ENCODE data around the gene NGLY1.

Gene NGLY1

DNA sequence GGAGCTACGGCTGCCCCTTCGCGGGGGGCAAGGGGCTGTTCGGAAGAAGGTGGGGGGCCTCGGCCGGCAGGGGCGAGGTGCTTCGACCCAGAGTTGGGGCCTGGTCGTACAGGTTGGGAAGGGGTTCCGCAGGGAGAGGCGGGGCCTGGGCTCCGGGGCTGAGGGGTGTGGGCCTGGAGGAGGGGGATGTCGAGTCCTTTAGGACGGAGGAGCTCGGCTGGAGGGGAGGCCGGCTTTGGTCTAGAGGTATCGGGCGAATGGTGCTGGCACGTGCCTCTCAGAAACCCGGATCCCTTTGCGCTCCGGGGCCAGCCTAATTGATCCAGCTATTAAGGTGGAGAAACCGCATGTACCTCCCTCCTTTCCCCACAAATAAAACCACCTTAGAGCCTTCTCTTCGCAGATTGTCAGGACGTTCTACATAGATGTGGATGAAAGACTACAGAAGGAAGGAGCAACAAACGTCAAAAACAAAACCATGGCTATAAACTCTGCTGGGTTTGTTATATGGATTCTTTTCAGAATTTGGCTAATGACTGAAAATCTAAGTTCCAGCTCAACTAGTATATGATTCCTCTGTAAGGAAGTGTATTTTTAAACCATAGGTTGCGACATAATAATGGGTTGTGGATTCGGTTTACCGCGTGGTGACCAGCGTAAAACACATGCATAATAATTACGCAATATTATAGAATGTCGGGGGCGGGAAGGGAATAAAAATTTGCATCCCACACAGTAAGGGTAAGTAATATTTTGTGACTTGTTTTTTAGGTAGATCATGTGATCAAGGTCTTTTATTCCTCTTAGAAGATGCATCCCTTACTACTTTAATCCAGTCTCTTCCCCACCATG lies 644 bp upstream of the NGLY1 start:
- DNase-seq (ENCODE audit: low read depth in 2 of 2): no peak

DNA sequence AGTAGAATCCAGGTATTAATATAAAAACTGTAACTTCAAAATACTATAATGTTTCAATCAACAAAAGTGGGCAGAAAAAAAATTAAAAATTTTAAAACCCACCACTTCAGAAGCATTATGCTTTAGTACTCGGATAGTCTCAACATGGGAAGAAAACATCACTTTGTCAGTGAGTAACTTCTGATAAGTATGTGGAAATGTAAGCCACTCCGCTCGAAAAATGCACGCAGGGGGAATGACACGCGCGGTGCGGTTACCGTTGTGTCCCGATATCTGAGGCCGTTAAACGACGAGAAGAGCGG lies 656 bp downstream of the NGLY1 start:
- no peak for DNase-seq (ENCODE audit: low read depth in 2 of 2)

GRCh38 chr3:25781758-25782594 lies 1.3 kb downstream of the NGLY1 start:
- DNase-seq (ENCODE audit: low read depth in 2 of 2): no peak

- DNase-seq (ENCODE audit: low read depth in 2 of 2): no peak
Observed at GRCh38 chr3:25781145-25781757, 2.0 kb downstream of the NGLY1 start.

GRCh38 chr3:25780618-25781017 lies 2.6 kb downstream of the NGLY1 start:
- no peak for DNase-seq (ENCODE audit: low read depth in 2 of 2)

- no peak for DNase-seq (ENCODE audit: low read depth in 2 of 2)
Observed at GRCh38 chr3:25775936-25776335, 7.3 kb downstream of the NGLY1 start.

- no peak for DNase-seq (ENCODE audit: low read depth in 2 of 2)
Observed at GRCh38 chr3:25768851-25769250, 14.4 kb downstream of the NGLY1 start.

GRCh38 chr3:25751725-25752124 lies 31.5 kb downstream of the NGLY1 start:
- no peak for DNase-seq (ENCODE audit: low read depth in 2 of 2)

DNA sequence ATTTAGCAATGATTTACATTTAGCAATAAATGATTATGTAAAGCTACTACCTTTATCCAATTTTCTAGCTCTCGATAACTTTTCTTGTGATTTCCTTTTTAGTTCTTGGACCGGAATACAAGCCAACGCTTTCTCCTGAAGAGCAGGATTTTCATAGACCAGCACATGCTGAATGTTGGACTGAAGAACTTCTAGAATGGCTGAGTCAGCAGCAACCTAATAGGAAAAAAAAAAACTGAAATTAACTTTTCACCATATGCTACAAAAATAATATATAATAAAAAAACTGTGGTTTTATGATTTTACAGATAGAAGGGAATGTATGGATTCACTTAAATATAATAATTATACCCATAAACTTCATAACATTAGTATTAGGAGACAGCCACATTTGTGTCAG lies 32.2 kb downstream of the NGLY1 start:
- no peak for DNase-seq (ENCODE audit: low read depth in 2 of 2)

DNA sequence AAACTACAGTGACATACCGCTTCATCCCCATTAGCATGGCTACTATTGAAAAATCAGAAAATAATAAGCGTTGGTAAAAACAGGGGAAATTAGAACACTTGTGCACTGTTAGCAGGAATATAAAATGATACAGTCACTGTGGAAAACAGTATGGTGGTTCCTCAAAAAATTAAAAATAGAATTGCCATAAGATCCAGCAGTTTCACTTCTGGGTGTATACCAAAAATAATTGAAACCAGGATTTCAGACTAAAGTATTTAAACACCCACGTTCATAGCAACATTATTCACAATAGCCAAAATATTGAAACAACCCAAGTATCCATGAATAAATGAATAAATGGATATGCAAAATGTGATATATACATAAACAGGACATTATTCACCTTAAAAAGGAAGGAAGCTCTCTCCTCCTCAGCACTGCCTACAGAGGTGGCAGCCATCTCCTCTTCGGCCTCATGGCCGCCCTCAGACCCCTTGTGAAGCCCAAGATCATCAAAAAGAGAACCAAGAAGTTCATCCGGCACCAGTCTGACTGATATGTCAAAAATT lies 34.1 kb downstream of the NGLY1 start:
- no peak for DNase-seq (ENCODE audit: low read depth in 2 of 2)

- no peak for DNase-seq (ENCODE audit: low read depth in 2 of 2)
Observed at GRCh38 chr3:25748189-25748588, 35.1 kb downstream of the NGLY1 start.

DNA sequence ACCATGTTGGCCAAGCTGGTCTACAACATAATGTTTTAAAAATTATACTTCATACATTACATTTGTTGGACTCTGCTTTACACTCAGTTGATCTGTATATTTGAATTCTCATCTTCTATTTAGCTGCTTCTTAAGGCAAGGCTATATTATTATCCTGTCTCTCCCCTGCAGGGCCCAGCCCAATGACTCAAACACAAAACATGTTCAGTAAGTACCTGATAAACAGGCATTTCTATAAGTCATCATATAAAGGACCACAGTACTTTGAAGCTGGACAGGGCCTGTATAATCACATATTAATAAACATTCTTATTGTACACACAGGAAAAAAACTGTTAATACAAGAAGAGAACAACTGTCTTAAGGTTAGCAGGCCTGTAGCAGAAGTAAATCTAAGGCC lies 36.2 kb downstream of the NGLY1 start:
- no peak for DNase-seq (ENCODE audit: low read depth in 2 of 2)

GRCh38 chr3:25744470-25744869 lies 38.8 kb downstream of the NGLY1 start:
- DNase-seq (ENCODE audit: low read depth in 2 of 2): no peak

DNA sequence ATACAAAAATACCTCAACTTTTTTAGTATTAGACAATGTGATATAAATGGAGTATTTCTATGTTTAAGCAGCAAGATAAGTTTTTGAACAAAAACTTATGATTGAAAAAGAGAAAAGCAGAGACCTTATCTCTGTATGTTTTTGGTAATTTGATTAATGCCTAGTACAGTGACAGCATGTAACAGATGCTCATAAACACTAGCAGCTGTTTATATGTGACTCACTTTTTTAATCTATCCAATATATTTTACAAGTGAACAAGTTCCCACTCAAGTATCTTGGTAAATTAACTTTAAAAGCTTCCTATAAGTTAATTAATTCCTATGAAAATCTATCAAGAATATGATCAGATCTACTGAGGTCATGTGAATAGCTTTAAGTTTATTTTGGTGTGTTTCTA lies 55.1 kb downstream of the NGLY1 start:
- no peak for DNase-seq (ENCODE audit: low read depth in 2 of 2)

DNA sequence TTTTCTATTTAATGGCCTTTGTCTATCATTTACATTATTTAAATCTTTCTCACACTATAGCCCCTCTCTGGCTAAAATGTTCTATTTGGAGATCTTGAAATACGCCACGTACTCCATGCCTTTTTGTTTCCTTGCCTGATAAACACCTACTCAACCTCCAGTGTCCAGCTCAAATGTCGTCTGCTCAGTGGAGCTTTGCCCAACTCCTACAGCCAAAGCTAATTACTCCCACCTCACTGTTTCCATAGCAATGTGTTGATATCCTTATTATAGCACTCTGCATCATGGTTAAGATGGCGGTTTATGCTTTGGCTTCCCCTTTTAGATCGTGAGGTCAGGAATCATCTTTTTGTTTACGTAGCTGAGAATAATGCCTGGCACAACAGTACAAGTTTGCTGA lies 55.9 kb downstream of the NGLY1 start:
- no peak for DNase-seq (ENCODE audit: low read depth in 2 of 2)

DNA sequence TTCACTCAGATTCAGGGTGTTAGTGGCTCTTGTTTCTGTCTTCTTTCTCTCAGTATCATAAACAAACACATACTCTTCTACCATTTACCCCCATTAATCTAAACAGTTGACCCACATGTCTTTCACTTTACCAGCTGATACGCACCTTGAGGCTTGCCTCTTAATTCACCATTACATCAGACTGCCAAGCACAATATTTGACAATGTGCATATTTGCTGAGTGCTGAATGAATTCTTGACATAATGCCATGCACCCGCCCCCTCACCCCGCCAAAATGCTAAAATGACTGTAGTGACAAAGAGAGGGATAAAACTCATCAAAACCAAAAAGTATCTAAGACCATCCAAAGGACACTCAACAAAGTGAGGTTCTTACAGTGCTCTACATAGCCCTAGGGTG lies 57.4 kb downstream of the NGLY1 start:
- no peak for DNase-seq (ENCODE audit: low read depth in 2 of 2)

DNA sequence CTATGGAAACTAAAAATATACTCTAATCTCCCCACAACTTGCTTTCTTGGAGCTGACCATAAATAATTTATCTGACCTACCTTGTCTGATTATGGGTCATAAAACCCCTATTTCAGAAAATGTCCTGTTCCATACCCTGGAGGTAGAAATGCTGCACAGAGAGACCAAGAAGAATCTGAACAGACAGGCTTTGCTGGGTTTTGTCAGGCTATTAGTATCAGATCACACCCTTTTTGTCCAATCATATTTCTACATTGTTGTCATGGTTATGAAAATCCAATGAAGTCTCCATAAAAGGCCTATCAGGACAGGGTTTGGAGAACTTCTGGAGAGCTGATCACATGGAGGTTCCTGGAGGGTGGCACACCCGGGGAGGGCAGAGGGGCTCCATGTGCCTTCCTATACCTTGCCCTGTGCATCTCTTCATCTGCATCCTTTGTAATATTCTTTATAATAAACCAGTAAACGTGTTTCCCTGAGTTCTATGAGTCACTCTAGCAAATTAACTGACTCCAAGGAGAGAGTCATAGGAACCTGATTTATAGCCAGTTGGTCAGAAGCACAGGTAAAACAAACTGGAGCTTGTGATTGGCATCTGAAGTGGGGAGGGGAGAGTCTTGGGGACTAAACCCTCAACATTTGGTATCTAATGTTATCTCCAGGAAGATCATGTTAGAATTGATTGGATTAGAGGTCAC lies 58.1 kb downstream of the NGLY1 start:
- DNase-seq (ENCODE audit: low read depth in 2 of 2): no peak

GRCh38 chr3:25723802-25724201 lies 59.4 kb downstream of the NGLY1 start:
- no peak for DNase-seq (ENCODE audit: low read depth in 2 of 2)

DNA sequence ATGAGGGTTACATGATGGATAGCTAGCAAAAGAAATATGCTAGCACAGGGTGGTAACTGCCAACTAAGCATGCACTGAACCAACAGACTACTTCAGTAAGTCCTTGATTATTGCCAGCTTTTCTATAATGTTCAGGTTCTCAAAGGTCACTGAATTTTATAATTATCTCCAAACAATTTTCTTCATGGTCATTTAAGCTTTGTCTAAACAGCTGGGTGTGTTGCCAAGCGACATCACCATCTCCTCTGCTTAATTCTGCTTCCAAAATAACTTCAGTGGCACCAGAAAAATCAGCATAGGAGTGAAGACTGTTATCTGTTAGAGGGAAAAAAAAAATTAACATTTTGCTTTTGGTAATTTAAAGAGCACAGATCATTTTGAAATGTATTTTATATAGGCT lies 63.9 kb downstream of the NGLY1 start:
- no peak for DNase-seq (ENCODE audit: low read depth in 2 of 2)

DNA sequence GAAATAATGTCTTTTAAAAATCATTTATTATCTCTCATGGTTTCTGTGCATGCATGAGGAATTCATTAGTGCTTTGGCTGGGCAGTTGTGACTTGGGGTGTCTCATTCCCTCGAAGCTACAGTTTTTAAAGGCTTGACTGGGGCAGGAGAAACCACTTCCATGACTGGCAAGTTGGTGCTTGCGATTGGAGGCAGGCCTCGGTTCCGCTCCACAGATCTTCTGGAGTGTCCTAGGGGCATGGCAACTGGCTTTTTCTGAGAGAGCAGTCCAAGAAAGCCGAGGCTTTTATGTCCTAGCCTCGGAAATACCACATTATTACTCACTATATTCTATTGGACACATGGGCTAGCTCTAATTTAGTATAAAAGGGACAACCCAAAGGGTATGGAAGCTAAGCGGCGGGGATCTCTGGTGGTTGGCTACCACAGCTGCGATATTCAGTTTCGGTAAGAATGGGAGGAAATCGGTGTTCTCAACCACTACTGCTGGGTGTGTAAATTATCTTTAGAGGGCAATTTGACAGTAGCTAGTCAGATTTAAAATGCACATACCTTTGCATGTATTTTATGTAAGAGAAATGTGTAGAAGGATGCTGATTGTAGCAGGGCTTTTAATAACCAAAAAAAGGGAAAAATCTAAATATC lies 69.8 kb downstream of the NGLY1 start:
- no peak for DNase-seq (ENCODE audit: low read depth in 2 of 2)

DNA sequence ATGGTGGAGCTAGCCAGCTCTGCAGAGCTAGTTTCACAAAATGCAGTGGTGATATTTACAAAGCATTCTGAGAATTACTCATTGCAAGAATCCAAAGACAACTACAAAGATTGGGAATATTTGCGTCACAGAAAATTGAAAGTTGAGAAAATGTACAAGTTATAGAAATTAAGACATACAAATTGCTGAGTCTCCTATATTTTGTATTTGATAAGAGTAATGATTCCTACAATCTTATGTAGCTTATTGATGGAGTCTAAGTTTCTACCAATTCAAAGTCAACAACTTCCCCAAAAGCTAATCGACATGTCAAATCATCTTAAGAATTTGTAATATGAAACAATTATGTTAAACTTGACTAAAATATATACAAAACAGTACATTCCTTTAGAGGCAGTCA lies 72.2 kb downstream of the NGLY1 start:
- no peak for DNase-seq (ENCODE audit: low read depth in 2 of 2)

Data from stimulated activated CD4-positive, alpha-beta T cell treated with anti-CD3 and anti-CD28 coated beads, Interleukin-1b, Interleukin-23, amount 100 ng/mL, for 1 hour (primary cell).